Measurements from ENCODE around the gene ARL5C.

- no peak for TF ChIP-seq ZNF341 (tag by site-specific recombination; IDR thresholded peaks at IDR 0.05; ENCODE audit: low read depth)
- TF ChIP-seq CTCF (tag by site-specific recombination; IDR thresholded peaks at IDR 0.05), result no peak
- TF ChIP-seq ZNF473 (tag by site-specific recombination; IDR thresholded peaks at IDR 0.05), result no peak
- no peak for TF ChIP-seq ZNF202 (tag by site-specific recombination; IDR thresholded peaks at IDR 0.05; ENCODE audit: borderline replicate concordance)
- TF ChIP-seq ZNF174 (tag by site-specific recombination; IDR thresholded peaks at IDR 0.05), result no peak
- TF ChIP-seq ZBTB1 (tag by site-specific recombination; IDR thresholded peaks at IDR 0.05), result no peak
- TF ChIP-seq ZNF24 (tag by site-specific recombination; IDR thresholded peaks at IDR 0.05), result no peak
- TF ChIP-seq, protein P1, sequence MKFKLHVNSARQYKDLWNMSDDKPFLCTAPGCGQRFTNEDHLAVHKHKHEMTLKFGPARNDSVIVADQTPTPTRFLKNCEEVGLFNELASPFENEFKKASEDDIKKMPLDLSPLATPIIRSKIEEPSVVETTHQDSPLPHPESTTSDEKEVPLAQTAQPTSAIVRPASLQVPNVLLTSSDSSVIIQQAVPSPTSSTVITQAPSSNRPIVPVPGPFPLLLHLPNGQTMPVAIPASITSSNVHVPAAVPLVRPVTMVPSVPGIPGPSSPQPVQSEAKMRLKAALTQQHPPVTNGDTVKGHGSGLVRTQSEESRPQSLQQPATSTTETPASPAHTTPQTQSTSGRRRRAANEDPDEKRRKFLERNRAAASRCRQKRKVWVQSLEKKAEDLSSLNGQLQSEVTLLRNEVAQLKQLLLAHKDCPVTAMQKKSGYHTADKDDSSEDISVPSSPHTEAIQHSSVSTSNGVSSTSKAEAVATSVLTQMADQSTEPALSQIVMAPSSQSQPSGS (tag by site-specific recombination; IDR thresholded peaks at IDR 0.05; ENCODE audit: low read depth), result no peak
- no peak for TF ChIP-seq ZFP41 (tag by site-specific recombination; IDR thresholded peaks at IDR 0.05; ENCODE audit: borderline replicate concordance)
- TF ChIP-seq ZNF292 (tag by site-specific recombination; IDR thresholded peaks at IDR 0.05; ENCODE audit: borderline replicate concordance, low read depth), result no peak
- TF ChIP-seq ZNF121 (tag by site-specific recombination; IDR thresholded peaks at IDR 0.05), result no peak
These were observed 27.4 kb downstream of the ARL5C start for GRCh38 chr17:39138431-39139160.
